Measurements from ENCODE around the gene EGFL6.

DNA sequence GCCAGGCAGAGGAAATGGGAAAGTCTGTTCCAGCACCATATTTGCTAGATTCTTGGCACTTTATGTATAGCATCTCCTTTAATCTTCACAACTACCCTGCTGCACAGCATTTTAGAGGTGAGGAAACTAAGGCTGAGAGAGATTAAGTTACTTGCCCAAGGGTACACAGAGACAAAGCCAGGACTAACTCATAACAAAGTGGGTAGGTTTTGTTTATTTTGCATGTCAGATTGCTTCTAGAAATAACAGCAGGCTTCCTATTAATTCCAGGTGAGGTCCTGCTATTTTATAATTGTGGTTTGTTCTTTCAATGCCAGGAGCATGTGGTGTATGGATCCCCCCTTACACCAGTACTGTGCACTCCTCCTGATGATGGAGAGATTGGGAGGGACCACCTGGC is 98.5 kb downstream of the EGFL6 start:
- no peak for TF ChIP-seq EP300 (IDR thresholded peaks at IDR 0.05; ENCODE audit: borderline replicate concordance in 1 of 2, control insufficient read depth in 1 of 2, low read depth in 2 of 2, low read length in 2 of 2)
- TF ChIP-seq CTCF (IDR thresholded peaks at IDR 0.05 in 2 of 3, conservative IDR thresholded peaks at IDR 0.05 in 1 of 3; ENCODE audit: control insufficient read depth in 2 of 3, extremely low read depth in 1 of 3, insufficient read depth in 1 of 3, low read depth in 3 of 3, low read length in 3 of 3), result no peak
- no peak for TF ChIP-seq ZNF384 (IDR thresholded peaks at IDR 0.05; ENCODE audit: borderline replicate concordance, low read depth, low read length)
- TF ChIP-seq NBN (IDR thresholded peaks at IDR 0.05), result no peak
- TF ChIP-seq FOS (IDR thresholded peaks at IDR 0.05; ENCODE audit: borderline replicate concordance, extremely low read depth, insufficient read length), result no peak
- no peak for TF ChIP-seq POLR2AphosphoS5 (IDR thresholded peaks at IDR 0.05; ENCODE audit: low read length)
- no peak for TF ChIP-seq POLR2A (IDR thresholded peaks at IDR 0.05; ENCODE audit: low read depth, low read length)
